Tibial artery (tissue), 4 donors: ENCODE data around the gene AOAH.
"Not testable (repeated sequence)": the region's sequence is repeated elsewhere in the genome, so short reads cannot be mapped to it uniquely, and the experiment has no call there.

Source experiments
- DNase-seq, 2 donors: peaks; one replicate each; pipeline ENCODE4 v3.0.0-alpha.2; 2019
- H3K27ac ChIP-seq, 2 donors: fragments of 200-600 bp; sonication (generic) in 1 of 2; 1 replicate in 1 of 2; 2 replicates in 1 of 2; pipeline ENCODE4 v1.5.1; 2018 to 2019; ENCODE audit warnings: mild to moderate bottlenecking in 1 of 2
- H3K27me3 ChIP-seq, 2 donors: fragments of 200-600 bp; sonication (generic) in 1 of 2; one replicate each; pipeline versions ENCODE4 v1.5.1 to v1.6.0; 2016 to 2019
- H3K36me3 ChIP-seq, 3 donors: fragments of 200-600 bp; sonication (generic) in 2 of 3; one replicate each; pipeline ENCODE4 v1.5.1; 2016 to 2019; ENCODE audit warnings: mild to moderate bottlenecking in 2 of 3
- H3K4me1 ChIP-seq, 4 donors: fragments of 200-600 bp; sonication (generic) in 2 of 4; 1 replicate in 3 of 4; 2 replicates in 1 of 4; pipeline ENCODE4 v1.5.1; 2016 to 2019
- H3K4me3 ChIP-seq, 2 donors: fragments of 200-600 bp; sonication (generic) in 1 of 2; 1 replicate in 1 of 2; 2 replicates in 1 of 2; pipeline ENCODE4 v1.5.1; 2018 to 2019; ENCODE audit warnings: mild to moderate bottlenecking in 2 of 2
- H3K9me3 ChIP-seq, 3 donors: fragments of 200-600 bp; sonication (generic) in 1 of 3; one replicate each; pipeline ENCODE4 v1.5.1; 2016 to 2019
- intact Hi-C: fragments of 100-400 bp; cut with DNase I; formaldehyde crosslinking; loops from one replicate; pipeline ENCODE4 v1.15.0; 2023; ENCODE audit warnings: low total_unique reads
- TF ChIP-seq, protein P1 (sequence below), 2 experiments: fragments of 200-600 bp in 1 of 2; fragments of 450-650 bp in 1 of 2; IDR thresholded peaks; one replicate each; pipeline ENCODE4 v1.5.1; 2017 to 2019; ENCODE audit warnings: antibody characterized with exemption in 2 of 2, mild to moderate bottlenecking in 1 of 2, moderate library complexity in 1 of 2

The AOAH gene

DNA sequence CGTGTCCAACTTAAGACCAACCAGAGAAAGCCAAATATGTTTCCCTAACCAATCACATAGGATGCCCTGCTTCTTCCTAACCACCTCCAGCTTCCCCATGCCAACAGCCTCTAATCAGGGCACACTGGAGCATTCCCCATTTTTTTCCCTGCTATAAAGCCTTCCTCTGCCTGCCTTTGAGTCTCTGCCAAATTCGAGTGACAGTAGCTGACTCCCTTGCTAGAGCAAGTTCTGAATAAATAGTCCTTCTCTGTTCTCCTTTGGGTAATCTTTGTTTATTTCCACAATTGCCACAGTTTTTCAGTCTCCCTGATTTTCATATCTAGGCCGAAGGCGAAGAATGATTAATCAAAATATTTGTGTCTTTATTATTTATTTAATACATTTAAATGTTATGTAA lies 238.0 kb downstream of the AOAH start:
- Histone ChIP-seq H3K36me3 (no peaks in the 10 kb centered on the region), H3K9me3 (no peaks in the 10 kb centered on the region), H3K27ac (no peak overlapping the region), H3K27me3 (no peaks in the 10 kb centered on the region), H3K4me1 (peaks cover 0 to 3% (median 0%) of the 10 kb centered on the region in 4 donors), H3K4me3 (no peak overlapping the region)
- intact Hi-C loops = no loop called here
- TF ChIP-seq, protein P1, sequence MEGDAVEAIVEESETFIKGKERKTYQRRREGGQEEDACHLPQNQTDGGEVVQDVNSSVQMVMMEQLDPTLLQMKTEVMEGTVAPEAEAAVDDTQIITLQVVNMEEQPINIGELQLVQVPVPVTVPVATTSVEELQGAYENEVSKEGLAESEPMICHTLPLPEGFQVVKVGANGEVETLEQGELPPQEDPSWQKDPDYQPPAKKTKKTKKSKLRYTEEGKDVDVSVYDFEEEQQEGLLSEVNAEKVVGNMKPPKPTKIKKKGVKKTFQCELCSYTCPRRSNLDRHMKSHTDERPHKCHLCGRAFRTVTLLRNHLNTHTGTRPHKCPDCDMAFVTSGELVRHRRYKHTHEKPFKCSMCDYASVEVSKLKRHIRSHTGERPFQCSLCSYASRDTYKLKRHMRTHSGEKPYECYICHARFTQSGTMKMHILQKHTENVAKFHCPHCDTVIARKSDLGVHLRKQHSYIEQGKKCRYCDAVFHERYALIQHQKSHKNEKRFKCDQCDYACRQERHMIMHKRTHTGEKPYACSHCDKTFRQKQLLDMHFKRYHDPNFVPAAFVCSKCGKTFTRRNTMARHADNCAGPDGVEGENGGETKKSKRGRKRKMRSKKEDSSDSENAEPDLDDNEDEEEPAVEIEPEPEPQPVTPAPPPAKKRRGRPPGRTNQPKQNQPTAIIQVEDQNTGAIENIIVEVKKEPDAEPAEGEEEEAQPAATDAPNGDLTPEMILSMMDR (IDR thresholded peaks at IDR 0.05) = no peak
- DNase-seq = no peak

DNA sequence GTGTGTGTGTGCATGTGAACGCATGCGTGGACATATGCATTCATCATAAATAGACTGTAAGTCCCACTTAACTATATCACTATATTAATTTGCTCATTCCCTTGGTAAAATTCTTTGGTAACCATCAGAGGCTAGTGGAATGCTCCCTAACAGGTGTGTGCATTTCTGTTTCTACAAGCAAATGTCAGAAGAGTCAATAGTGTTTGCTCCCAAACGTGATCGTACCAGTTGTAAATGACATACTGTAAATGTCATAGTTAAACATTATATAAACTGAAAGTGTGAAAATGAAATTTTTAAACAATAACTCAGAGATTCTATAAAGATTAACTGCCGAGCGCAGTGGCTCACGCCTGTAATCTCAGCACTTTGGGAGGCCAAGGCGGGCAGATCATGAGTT lies 240.0 kb downstream of the AOAH start:
- Histone ChIP-seq H3K9me3 (no peaks in the 10 kb centered on the region), H3K27ac (no peak overlapping the region), H3K27me3 (no peaks in the 10 kb centered on the region), H3K4me1 (no peaks in the 10 kb centered on the region), H3K4me3 (no peak overlapping the region), H3K36me3 (no peaks in the 10 kb centered on the region)
- DNase-seq = no peak
- intact Hi-C loops = no loop called here
- TF ChIP-seq, protein P1 (IDR thresholded peaks at IDR 0.05) = no peak

DNA sequence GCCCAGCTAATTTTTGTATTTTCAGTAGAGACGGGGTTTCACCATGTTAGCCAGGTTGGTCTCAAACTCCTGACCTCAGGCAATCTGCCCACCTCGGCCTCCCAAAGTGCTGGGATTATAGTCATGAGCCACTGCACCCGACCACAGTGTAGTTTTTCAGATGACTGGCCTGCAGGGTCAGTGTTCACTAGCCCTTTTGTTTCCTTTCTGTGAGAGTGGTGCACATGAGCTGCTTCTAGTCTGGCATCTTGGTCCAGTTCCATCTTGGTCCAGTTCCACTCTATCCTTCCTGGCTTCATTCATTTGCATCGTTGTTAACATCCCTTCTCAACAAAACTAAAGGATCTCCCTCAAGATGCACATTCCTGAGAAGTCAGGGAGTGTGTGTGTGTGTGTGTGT lies 240.4 kb downstream of the AOAH start:
- H3K4me3 ChIP-seq, H3K4me1 ChIP-seq, H3K27me3 ChIP-seq, H3K9me3 ChIP-seq, DNase-seq, H3K36me3 ChIP-seq, H3K27ac ChIP-seq, intact Hi-C loops: not testable (repeated sequence)

DNA sequence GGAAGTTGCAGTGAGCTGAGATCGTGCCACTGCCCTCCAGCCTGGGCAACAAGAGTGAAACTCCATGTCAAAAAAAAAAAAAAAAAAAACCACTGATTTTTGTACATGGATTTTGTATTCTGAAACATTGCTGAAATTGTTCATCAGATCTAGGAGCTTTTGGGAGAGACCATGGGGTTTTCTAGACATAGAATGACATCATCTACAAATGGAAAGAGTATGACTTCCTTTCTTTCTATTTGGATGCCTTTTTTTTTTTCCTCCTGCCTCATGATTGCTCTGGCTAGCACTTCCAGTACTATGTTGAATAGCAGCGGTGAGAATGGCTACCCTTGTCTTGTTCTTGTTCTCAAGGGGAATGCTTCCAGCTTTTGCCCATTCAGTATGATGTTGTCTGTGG lies 245.5 kb downstream of the AOAH start:
- H3K27me3 ChIP-seq = no peaks in the 10 kb centered on the region

DNA sequence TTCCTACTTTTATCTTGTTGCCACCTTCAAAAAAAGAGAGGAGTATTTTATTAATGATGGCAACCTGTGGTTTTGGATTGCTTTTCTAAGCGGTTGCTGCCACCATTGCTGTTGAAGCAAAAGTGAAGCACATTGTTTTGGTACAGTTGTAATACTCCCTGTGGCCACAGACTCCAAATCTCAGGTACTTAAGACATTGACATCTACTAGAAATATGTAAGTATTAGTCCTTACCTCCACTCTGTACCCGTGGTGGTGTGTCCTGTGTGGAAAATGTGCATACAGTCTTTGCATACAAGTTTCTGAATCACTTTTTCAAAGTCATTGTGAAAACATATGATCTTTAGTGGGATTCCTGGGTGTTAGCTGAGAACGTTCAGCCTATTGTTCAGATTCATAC lies 248.9 kb downstream of the AOAH start:
- TF ChIP-seq, protein P1 (IDR thresholded peaks at IDR 0.05) = no peak
- Histone ChIP-seq H3K27me3 (no peaks in the 10 kb centered on the region), H3K9me3 (no peaks in the 10 kb centered on the region), H3K27ac (no peak overlapping the region), H3K4me3 (no peak overlapping the region), H3K4me1 (no peaks in the 10 kb centered on the region), H3K36me3 (no peaks in the 10 kb centered on the region)
- intact Hi-C loops = no loop called here
- DNase-seq = no peak

More for the DNA sequence above, 245.5 kb downstream of the AOAH start:
- TF ChIP-seq, protein P1 (IDR thresholded peaks at IDR 0.05) = no peak
- H3K4me1 ChIP-seq = no peaks in the 10 kb centered on the region
- no peak overlapping the region for H3K27ac ChIP-seq
- DNase-seq = no peak
- intact Hi-C loops = no loop called here
- no peaks in the 10 kb centered on the region for H3K36me3 ChIP-seq
- H3K9me3 ChIP-seq = no peaks in the 10 kb centered on the region
- H3K4me3 ChIP-seq = no peak overlapping the region

DNA sequence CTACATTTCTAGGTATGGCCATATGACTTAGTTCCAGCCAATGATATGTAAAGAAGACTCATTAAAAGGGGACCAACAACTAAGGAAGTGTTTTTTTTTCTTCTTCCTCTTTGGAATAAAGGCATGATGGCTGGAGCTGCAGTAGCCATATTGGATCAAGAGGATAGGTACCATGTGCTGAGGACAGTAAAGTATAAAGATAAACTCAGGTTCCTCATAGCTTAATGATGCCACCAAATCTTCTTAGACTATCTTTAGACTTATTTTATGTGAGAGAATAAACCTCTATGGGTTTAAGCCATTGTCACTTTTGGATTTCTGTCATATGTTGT lies 249.3 kb downstream of the AOAH start:
- TF ChIP-seq, protein P1 (IDR thresholded peaks at IDR 0.05) = no peak
- H3K27me3 ChIP-seq = no peaks in the 10 kb centered on the region
- H3K27ac ChIP-seq = no peak overlapping the region
- H3K9me3 ChIP-seq = no peaks in the 10 kb centered on the region
- intact Hi-C loops = no loop called here
- H3K4me3 ChIP-seq = no peak overlapping the region
- DNase-seq = no peak
- H3K4me1 ChIP-seq = peaks cover 0 to 2% (median 0%) of the 10 kb centered on the region in 4 donors
- H3K36me3 ChIP-seq = no peaks in the 10 kb centered on the region
